WTC11 (cell line): ENCODE results near the gene VWA3B.

Experiments
- ATF2 ChIP-seq: sonication (generic); formaldehyde crosslinking; IDR thresholded peaks from 2 replicates; pipeline ENCODE4 v1.8.1; 2022; ENCODE audit warnings: low read depth, missing genetic modification reagents, borderline replicate concordance
- CTCF ChIP-seq: fragments of 200-600 bp; IDR thresholded peaks from 2 replicates; pipeline ENCODE4 v1.8.0; 2022; ENCODE audit warnings: antibody characterized with exemption
- JUN ChIP-seq: sonication (generic); formaldehyde crosslinking; IDR thresholded peaks from 2 replicates; pipeline ENCODE4 v1.8.0; 2023; ENCODE audit warnings: mild to moderate bottlenecking, missing genetic modification reagents
- USF2 ChIP-seq: sonication (generic); formaldehyde crosslinking; IDR thresholded peaks from 2 replicates; pipeline ENCODE4 v1.8.1; 2023; ENCODE audit warnings: mild to moderate bottlenecking, missing genetic modification reagents, moderate library complexity
- ZNF232 ChIP-seq: sonication (generic); formaldehyde crosslinking; IDR thresholded peaks from 2 replicates; pipeline ENCODE4 v1.8.0; 2022; ENCODE audit warnings: mild to moderate bottlenecking, missing genetic modification reagents

GRCh38 chr2:98242003-98242402, 155.0 kb downstream of the VWA3B start:
- TF ChIP-seq CTCF (no peak), JUN (no peak), ATF2 (no peak), ZNF232 (no peak), USF2 (CRISPR knock-in tag) (no peak)
